Breast epithelium (tissue), 4 donors: ENCODE measurements around the gene VSIG10L. TPM values are rescaled to one million over a fixed set of nuclear protein-coding genes. Genes with fewer than 3 reads are reported as not detected.

ENCODE experiments used
- DNase-seq, 2 donors: peaks; one replicate each; pipeline ENCODE4 v3.0.0-alpha.2; 2019; ENCODE audit warnings: low spot score in 2 of 2
- H3K27ac ChIP-seq, 2 donors: fragments of 200-600 bp; sonication (generic) in 1 of 2; one replicate each; pipeline ENCODE4 v1.5.1; 2016 to 2019; ENCODE audit warnings: mild to moderate bottlenecking in 1 of 2
- H3K27me3 ChIP-seq, 2 donors: fragments of 200-600 bp; sonication (generic) in 1 of 2; one replicate each; pipeline versions ENCODE4 v1.5.1 to v1.6.0; 2017 to 2019; ENCODE audit warnings: control low read depth in 1 of 2, mild to moderate bottlenecking in 1 of 2
- H3K36me3 ChIP-seq: fragments of 200-600 bp; one replicate; pipeline ENCODE4 v1.5.1; 2019
- H3K4me1 ChIP-seq, 2 donors: fragments of 200-600 bp; sonication (generic); one replicate each; pipeline ENCODE4 v1.5.1; 2016 to 2019; ENCODE audit warnings: control low read depth in 1 of 2
- H3K4me3 ChIP-seq, 3 donors: fragments of 200-600 bp; sonication (generic); 1 replicate in 2 of 3; 2 replicates in 1 of 3; pipeline ENCODE4 v1.5.1; 2016 to 2019; ENCODE audit warnings: mild to moderate bottlenecking in 3 of 3, moderate library complexity in 2 of 3
- H3K9me3 ChIP-seq, 2 donors: fragments of 200-600 bp; sonication (generic) in 1 of 2; one replicate each; pipeline ENCODE4 v1.5.1; 2016 to 2019; ENCODE audit warnings: control low read depth in 1 of 2
- POLR2A ChIP-seq: fragments of 450-650 bp; IDR thresholded peaks from one replicate; pipeline ENCODE4 v1.6.1; 2016; ENCODE audit warnings: antibody characterized with exemption, mild to moderate bottlenecking, moderate library complexity
- POLR2AphosphoS5 ChIP-seq, 3 donors: sonication (generic); formaldehyde crosslinking; IDR thresholded peaks; one replicate each; pipeline ENCODE4 v1.6.1; 2017; ENCODE audit warnings: antibody characterized with exemption in 3 of 3
- intact Hi-C: fragments of 100-400 bp; cut with DNase I; formaldehyde crosslinking; loops from one replicate; pipeline ENCODE4 v1.15.1; 2023; ENCODE audit warnings: low total_unique reads
- total RNA-seq, 3 donors: library from RNA; depleted of rRNA; stranded (reverse); fragments of >200 nt; gene quantifications; one replicate each; pipeline ENCODE4 v1.1.0, GENCODE V29; 2016
- TF ChIP-seq, protein P1 (sequence below), 3 donors: fragments of 450-650 bp; IDR thresholded peaks; one replicate each; pipeline ENCODE4 v1.5.1; 2016 to 2017; ENCODE audit warnings: antibody characterized with exemption in 3 of 3, mild to moderate bottlenecking in 3 of 3, moderate library complexity in 3 of 3

The VSIG10L gene
- total RNA-seq, 3 donors from 2014 or later, result 1.3 to 1.8 (median 1.8) TPM

GRCh38 chr19:51364200-51365106 is 22.5 kb upstream of the VSIG10L start:
- TF ChIP-seq POLR2A (no peak), POLR2AphosphoS5 (IDR thresholded peaks at IDR 0.05) (no peak)
- TF ChIP-seq, protein P1, sequence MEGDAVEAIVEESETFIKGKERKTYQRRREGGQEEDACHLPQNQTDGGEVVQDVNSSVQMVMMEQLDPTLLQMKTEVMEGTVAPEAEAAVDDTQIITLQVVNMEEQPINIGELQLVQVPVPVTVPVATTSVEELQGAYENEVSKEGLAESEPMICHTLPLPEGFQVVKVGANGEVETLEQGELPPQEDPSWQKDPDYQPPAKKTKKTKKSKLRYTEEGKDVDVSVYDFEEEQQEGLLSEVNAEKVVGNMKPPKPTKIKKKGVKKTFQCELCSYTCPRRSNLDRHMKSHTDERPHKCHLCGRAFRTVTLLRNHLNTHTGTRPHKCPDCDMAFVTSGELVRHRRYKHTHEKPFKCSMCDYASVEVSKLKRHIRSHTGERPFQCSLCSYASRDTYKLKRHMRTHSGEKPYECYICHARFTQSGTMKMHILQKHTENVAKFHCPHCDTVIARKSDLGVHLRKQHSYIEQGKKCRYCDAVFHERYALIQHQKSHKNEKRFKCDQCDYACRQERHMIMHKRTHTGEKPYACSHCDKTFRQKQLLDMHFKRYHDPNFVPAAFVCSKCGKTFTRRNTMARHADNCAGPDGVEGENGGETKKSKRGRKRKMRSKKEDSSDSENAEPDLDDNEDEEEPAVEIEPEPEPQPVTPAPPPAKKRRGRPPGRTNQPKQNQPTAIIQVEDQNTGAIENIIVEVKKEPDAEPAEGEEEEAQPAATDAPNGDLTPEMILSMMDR (IDR thresholded peaks at IDR 0.05), result no peak
- no peaks in the 10 kb centered on the region for H3K9me3 ChIP-seq
- H3K4me1 ChIP-seq, result no peaks in the 10 kb centered on the region
- peak overlapping the region; percentile 42 to 53 for H3K27ac ChIP-seq
- no peak for DNase-seq
- intact Hi-C loops, result no loop called here
- H3K36me3 ChIP-seq, result no peaks in the 10 kb centered on the region
- H3K27me3 ChIP-seq, result no peaks in the 10 kb centered on the region
- peak overlapping the region in 1 of 3 donors; percentile 82 for H3K4me3 ChIP-seq

DNA sequence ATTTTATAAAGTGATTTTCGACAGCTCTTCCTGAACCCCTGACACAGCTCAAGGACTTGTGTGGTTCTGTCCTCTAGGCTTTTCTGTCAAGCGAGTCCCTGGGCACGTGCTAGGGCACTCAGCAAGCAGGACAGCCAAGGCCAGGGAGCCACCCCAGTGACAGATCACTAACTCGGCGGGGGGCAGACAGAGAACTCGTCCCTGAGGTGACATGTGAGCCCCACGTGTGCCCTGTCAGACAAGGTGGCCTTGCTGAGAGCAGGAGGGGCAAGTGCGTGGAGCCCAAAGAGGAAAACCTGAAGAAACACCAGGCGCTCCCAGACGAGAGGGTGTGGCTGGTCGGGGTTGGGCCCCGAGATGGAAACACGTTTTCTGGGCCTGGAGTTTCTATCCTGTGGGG is 19.3 kb upstream of the VSIG10L start:
- TF ChIP-seq POLR2AphosphoS5 (IDR thresholded peaks at IDR 0.05) (no peak), POLR2A (no peak)
- TF ChIP-seq, protein P1 (IDR thresholded peaks at IDR 0.05), result no peak
- Histone ChIP-seq H3K4me3 (no peak overlapping the region), H3K27me3 (no peaks in the 10 kb centered on the region), H3K27ac (no peak overlapping the region), H3K4me1 (no peaks in the 10 kb centered on the region), H3K9me3 (no peaks in the 10 kb centered on the region), H3K36me3 (no peaks in the 10 kb centered on the region)
- DNase-seq, result no peak
- intact Hi-C loops, result no loop called here

GRCh38 chr19:51359294-51359693 is 17.4 kb upstream of the VSIG10L start:
- TF ChIP-seq POLR2AphosphoS5 (IDR thresholded peaks at IDR 0.05) (no peak), POLR2A (no peak)
- TF ChIP-seq, protein P1 (IDR thresholded peaks at IDR 0.05), result no peak
- no peaks in the 10 kb centered on the region for H3K27me3 ChIP-seq
- no peak for DNase-seq
- no peak overlapping the region for H3K4me3 ChIP-seq
- H3K4me1 ChIP-seq, result no peaks in the 10 kb centered on the region
- H3K9me3 ChIP-seq, result no peaks in the 10 kb centered on the region
- no peak overlapping the region for H3K27ac ChIP-seq
- no peaks in the 10 kb centered on the region for H3K36me3 ChIP-seq
- intact Hi-C loops, result no loop called here

DNA sequence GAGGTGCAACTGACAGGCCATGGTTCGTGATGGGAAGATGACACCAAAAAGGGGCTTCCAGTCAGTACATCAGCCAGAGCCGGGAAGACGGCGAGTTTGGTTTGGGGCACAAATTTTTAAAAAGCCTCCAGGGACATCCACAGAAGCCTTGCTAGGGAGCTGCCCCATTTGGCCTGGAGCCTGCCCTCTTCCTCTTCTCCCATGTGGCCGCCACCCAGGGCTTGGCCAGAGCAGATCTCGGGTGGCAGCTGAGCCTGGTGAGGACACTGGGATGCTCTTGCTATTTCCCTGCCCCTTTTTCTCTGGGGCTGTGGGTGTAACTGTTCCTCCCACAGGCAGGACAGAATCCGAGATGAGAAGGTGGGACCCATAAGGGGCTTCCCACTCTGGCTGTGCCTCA is 16.0 kb upstream of the VSIG10L start:
- TF ChIP-seq, protein P1 (IDR thresholded peaks at IDR 0.05), result no peak
- TF ChIP-seq POLR2A (no peak), POLR2AphosphoS5 (IDR thresholded peaks at IDR 0.05) (no peak)
- intact Hi-C loops, result no loop called here
- H3K4me1 ChIP-seq, result no peaks in the 10 kb centered on the region

DNA sequence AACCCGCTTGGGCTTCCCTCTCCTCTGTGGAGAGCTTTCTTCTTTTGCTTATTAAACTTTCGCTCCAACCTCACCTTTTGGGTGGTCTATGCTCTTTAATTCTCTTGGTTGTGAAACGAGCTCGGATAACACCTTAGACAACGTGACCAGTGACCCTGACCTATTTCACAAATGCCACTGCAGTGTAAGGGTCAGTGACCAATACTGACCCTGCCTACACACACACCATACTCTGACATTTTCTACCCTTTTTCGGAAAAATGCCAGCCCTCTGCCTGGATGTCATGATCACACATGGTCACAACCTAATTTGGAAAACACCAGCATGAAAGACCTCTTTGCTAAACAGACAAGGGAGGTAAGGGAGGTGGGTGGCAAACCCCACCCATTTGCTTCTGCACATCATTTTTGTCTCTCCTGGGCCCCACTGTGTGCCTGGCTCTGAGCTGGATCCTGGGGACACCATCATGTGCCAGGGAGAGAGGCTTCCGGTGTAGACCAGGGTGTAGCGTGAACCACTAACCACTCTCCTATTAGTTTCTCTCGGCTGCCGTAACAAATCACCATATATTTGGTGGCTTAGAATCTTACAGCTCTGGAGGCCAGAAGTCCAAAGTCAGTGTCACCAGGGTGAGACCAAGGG is 14.3 kb upstream of the VSIG10L start:
- intact Hi-C loops, result no loop called here
- no peak for DNase-seq
- Histone ChIP-seq H3K4me3 (no peak overlapping the region), H3K27ac (no peak overlapping the region), H3K9me3 (no peaks in the 10 kb centered on the region), H3K4me1 (no peaks in the 10 kb centered on the region), H3K27me3 (no peaks in the 10 kb centered on the region), H3K36me3 (no peaks in the 10 kb centered on the region)
- no peak for TF ChIP-seq POLR2A
- no peak for TF ChIP-seq POLR2AphosphoS5 (IDR thresholded peaks at IDR 0.05)
- TF ChIP-seq, protein P1 (IDR thresholded peaks at IDR 0.05), result no peak

More for the DNA sequence above, 16.0 kb upstream of the VSIG10L start:
- H3K9me3 ChIP-seq, result no peaks in the 10 kb centered on the region
- H3K27ac ChIP-seq, result no peak overlapping the region
- no peaks in the 10 kb centered on the region for H3K36me3 ChIP-seq
- no peaks in the 10 kb centered on the region for H3K27me3 ChIP-seq
- H3K4me3 ChIP-seq, result no peak overlapping the region
- no peak for DNase-seq
